Nucleus accumbens (tissue), 56 donors: ENCODE data around the gene POLR1D.

Experiments
- DNase-seq, 56 donors: peaks; one replicate each; lab custom pipeline; 2025; lab: John Stamatoyannopoulos, UW

Gene POLR1D

GRCh38 chr13:27621366-27622101 lies at the start of gene POLR1D:
POLR1D (plus strand) TSS chr13:27621892; CDS start chr13:27621984, 92 bp downstream.
- DNase-seq, result peak in 54 of 56 donors; percentile 29 to 85 (median 64)

GRCh38 chr13:27572234-27572901 lies 49.3 kb upstream of the POLR1D start:
- DNase-seq, result no peak

GRCh38 chr13:27573265-27573664 lies 48.4 kb upstream of the POLR1D start:
- DNase-seq, result no peak

- DNase-seq, result no peak
Measured at GRCh38 chr13:27574661-27575060, 47.0 kb upstream of the POLR1D start.

- peak in 3 of 56 donors; percentile 6 to 31 (median 7) for DNase-seq
Measured at GRCh38 chr13:27578121-27579030, 43.3 kb upstream of the POLR1D start.

GRCh38 chr13:27583645-27584044 lies 38.0 kb upstream of the POLR1D start:
- DNase-seq, result no peak

GRCh38 chr13:27587095-27587746 lies 34.5 kb upstream of the POLR1D start:
- no peak for DNase-seq

GRCh38 chr13:27588405-27588804 lies 33.3 kb upstream of the POLR1D start:
- no peak for DNase-seq

- no peak for DNase-seq
Measured at GRCh38 chr13:27592865-27593264, 28.8 kb upstream of the POLR1D start.

- no peak for DNase-seq
Measured at GRCh38 chr13:27593267-27593666, 28.4 kb upstream of the POLR1D start.

GRCh38 chr13:27595055-27595811 lies 26.5 kb upstream of the POLR1D start:
- DNase-seq, result no peak

- DNase-seq, result no peak
Measured at GRCh38 chr13:27599096-27599495, 22.6 kb upstream of the POLR1D start.

- DNase-seq, result no peak
Measured at GRCh38 chr13:27599845-27600553, 21.7 kb upstream of the POLR1D start.

GRCh38 chr13:27600711-27601110 lies 21.0 kb upstream of the POLR1D start:
- DNase-seq, result no peak

- DNase-seq, result no peak
Measured at GRCh38 chr13:27601208-27601607, 20.5 kb upstream of the POLR1D start.

- no peak for DNase-seq
Measured at GRCh38 chr13:27601803-27602202, 19.9 kb upstream of the POLR1D start.

- no peak for DNase-seq
Measured at GRCh38 chr13:27605099-27605498, 16.6 kb upstream of the POLR1D start.

- DNase-seq, result no peak
Measured at GRCh38 chr13:27605610-27606200, 16.0 kb upstream of the POLR1D start.

GRCh38 chr13:27607125-27607524 lies 14.6 kb upstream of the POLR1D start:
- no peak for DNase-seq
